Measurements from ENCODE around the gene FYN. TPM values are rescaled to one million over a fixed set of nuclear protein-coding genes. Genes with fewer than 3 reads are reported as not detected.

Gene FYN
- total and polyA plus RNA-seq, 10 of the 15 experiments (the other 5 are each of a cell fraction or from before 2014, with no cell fraction given), result 51.4 to 247 (median 138) TPM

GRCh38 chr6:111709615-111710398 lies 163.4 kb downstream of the FYN start (continued):
- TF ChIP-seq TARDBP (IDR thresholded peaks at IDR 0.05; ENCODE audit: borderline replicate concordance) (no peak), MLLT1 (IDR thresholded peaks at IDR 0.05) (no peak), SMAD1 (IDR thresholded peaks at IDR 0.05; ENCODE audit: low read depth, partially characterized antibody) (no peak), TCF3 (IDR thresholded peaks at IDR 0.05; ENCODE audit: borderline replicate concordance, insufficient read depth, low read depth, low read length) (no peak), YY1 (IDR thresholded peaks at IDR 0.05; ENCODE audit: low read depth, low read length) (peak; percentile 90), MYC (IDR thresholded peaks at IDR 0.05; ENCODE audit: insufficient read depth, insufficient read length, insufficient replicate concordance, low read length, severe bottlenecking) (no peak), NKRF (conservative IDR thresholded peaks at IDR 0.05) (no peak), KAT2A (conservative IDR thresholded peaks at IDR 0.05; ENCODE audit: control insufficient read depth, low read depth, low read length) (no peak), ASH2L (IDR thresholded peaks at IDR 0.05; ENCODE audit: borderline replicate concordance, low read depth) (no peak), ESRRA (IDR thresholded peaks at IDR 0.05; ENCODE audit: low read length) (no peak), E4F1 (IDR thresholded peaks at IDR 0.05; ENCODE audit: borderline replicate concordance, partially characterized antibody) (no peak), WRNIP1 (IDR thresholded peaks at IDR 0.05; ENCODE audit: borderline replicate concordance, low read depth, low read length) (no peak), MTA2 (IDR thresholded peaks at IDR 0.05; ENCODE audit: low read depth) (no peak), PRDM15 (CRISPR knock-in tag; IDR thresholded peaks at IDR 0.05) (no peak), RCOR1 (conservative IDR thresholded peaks at IDR 0.05; ENCODE audit: low read depth, low read length) (no peak), ATF7 (IDR thresholded peaks at IDR 0.05; ENCODE audit: low read depth) (no peak), PBX3 (IDR thresholded peaks at IDR 0.05; ENCODE audit: insufficient replicate concordance, low read depth, low read length) (no peak), TAF1 (IDR thresholded peaks at IDR 0.05; ENCODE audit: borderline replicate concordance, low read depth, low read length) (no peak)
